ENCODE results near the gene OVCA2. TPM values are rescaled to one million over a fixed set of nuclear protein-coding genes. Genes with fewer than 3 reads are reported as not detected.

The OVCA2 gene
- total RNA-seq, 1 donor from 2014 or later = 60.8 TPM

- no peak for DNase-seq (ENCODE audit: extremely low read depth, low read depth, low spot score)
These were observed 9.5 kb downstream of the OVCA2 start for GRCh38 chr17:2051061-2051932.

GRCh38 chr17:2051933-2052559 is 10.2 kb downstream of the OVCA2 start:
- DNase-seq (ENCODE audit: extremely low read depth, low read depth, low spot score) = no peak

GRCh38 chr17:2053380-2054261 is 11.8 kb downstream of the OVCA2 start:
- DNase-seq (ENCODE audit: extremely low read depth, low read depth, low spot score) = no peak

DNA sequence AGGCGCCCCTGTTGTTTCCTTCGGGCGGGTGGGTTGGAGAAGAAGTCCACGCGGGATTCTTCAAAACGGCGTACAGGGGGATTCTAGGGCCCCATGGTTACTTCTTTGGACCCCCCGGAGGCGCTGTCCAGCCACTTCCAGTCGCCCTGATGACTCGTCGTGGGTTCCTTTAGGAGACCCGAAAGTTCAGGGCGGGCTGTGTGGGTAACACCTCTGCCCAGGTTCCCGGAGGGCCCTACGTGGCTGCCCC is 12.4 kb downstream of the OVCA2 start:
- DNase-seq (ENCODE audit: extremely low read depth, low read depth, low spot score) = no peak

DNA sequence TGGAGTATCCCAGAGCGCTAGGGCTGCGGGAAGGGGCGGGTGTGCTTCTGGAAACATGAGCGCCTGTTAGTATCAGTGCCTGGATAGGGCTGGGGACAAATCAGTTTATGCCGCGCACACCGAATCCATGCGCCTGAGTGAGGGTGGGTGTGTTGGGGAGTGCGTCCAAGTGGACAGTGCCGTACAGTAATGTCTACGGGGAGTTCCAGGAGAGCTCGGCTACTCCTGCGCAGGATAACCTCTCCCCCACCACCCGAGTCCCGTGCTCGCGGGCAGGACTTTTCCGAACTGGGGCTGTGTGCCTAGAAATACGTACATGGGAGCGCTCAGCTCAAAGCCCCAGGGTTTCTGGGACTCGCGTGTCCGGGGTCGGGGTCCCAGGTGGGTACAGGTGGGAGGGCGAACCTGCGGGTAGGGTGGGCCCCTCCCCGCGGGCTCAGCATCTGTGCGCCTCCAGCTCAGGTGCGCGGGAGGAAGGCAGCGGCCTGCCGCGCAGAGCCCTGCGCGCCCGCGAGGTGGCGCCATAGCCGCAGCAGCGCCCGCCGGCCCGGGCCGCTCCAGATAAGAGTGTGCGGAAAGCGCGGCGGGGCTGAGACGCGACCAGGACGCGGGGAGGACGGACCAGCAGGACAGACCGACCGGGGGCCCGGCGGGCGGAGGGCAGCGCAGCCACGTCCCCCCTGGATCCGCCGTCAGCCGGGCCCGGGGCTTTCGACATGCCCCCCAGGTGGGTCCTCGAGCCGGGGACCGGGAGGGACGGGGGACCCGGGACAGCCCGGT is 12.9 kb downstream of the OVCA2 start, which contains the start of gene HIC1:
TSS of gene HIC1 (plus strand) at position 592 of the 780 bp plus-strand sequence. CDS start 1,588 bp downstream, outside the sequence.
- DNase-seq (ENCODE audit: extremely low read depth, low read depth, low spot score) = no peak

DNA sequence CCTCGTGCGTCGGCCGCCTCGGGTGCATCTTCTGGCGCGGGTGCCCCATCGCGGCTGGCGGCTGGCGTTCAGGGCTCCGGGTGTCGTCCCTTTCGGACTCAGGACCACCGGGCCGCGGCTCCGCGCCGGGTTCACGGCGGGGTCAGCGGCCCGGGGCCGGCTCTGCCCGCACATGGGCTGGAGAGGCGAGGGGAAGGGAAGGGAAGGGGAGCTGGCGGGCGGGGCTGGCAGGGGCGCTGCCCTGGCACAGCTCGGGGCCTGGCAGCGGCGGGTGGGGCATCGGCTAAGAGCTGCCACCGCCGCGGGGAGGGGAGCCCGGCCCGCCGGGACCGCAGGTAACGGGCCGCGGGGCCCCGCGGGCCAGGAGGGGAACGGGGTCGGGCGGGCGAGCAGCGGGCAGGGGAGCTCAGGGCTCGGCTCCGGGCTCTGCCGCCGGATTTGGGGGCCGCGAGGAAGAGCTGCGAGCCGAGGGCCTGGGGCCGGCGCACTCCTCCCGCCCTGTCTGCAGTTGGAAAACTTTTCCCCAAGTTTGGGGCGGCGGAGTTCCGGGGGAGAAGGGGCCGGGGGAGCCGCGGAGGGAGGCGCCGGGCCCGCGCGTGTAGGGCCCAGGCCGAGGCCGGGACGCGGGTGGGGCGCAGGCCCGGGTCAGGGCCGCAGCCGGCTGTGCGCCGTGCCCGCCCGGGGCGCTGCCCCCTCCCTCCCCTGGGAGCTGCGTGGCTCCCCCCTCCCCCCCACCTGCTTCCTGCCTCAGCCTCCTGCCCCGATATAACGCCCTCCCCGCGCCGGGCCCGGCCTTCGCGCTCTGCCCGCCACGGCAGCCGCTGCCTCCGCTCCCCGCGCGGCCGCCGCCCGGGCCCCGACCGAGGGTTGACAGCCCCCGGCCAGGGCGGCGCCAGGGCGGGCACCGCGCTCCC is 13.7 kb downstream of the OVCA2 start:
- DNase-seq (ENCODE audit: extremely low read depth, low read depth, low spot score) = no peak

DNA sequence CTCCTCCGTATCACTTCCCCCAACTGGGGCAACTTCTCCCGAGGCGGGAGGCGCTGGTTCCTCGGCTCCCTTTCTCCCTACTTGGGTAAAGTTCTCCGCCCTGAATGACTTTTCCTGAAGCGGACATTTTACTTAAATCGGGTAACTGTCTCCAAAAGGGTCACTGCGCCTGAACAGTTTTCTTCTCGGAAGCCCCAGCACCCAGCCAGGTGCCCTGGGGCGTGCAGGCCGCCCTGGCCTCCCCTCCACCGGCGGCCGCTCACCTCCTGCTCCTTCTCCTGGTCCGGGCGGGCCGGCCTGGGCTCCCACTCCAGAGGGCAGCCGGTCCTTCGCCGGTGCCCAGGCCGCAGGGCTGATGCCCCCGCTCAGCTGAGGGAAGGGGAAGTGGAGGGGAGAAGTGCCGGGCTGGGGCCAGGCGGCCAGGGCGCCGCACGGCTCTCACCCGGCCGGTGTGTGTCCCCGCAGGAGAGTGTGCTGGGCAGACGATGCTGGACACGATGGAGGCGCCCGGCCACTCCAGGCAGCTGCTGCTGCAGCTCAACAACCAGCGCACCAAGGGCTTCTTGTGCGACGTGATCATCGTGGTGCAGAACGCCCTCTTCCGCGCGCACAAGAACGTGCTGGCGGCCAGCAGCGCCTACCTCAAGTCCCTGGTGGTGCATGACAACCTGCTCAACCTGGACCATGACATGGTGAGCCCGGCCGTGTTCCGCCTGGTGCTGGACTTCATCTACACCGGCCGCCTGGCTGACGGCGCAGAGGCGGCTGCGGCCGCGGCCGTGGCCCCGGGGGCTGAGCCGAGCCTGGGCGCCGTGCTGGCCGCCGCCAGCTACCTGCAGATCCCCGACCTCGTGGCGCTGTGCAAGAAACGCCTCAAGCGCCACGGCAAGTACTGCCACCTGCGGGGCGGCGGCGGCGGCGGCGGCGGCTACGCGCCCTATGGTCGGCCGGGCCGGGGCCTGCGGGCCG is 14.7 kb downstream of the OVCA2 start:
- DNase-seq (ENCODE audit: extremely low read depth, low read depth, low spot score) = no peak

- DNase-seq (ENCODE audit: extremely low read depth, low read depth, low spot score) = no peak
These were observed 15.4 kb downstream of the OVCA2 start for GRCh38 chr17:2057175-2057759.

- no peak for DNase-seq (ENCODE audit: extremely low read depth, low read depth, low spot score)
These were observed 16.2 kb downstream of the OVCA2 start for GRCh38 chr17:2057760-2058585.

GRCh38 chr17:2058586-2059546 is 17.0 kb downstream of the OVCA2 start:
- DNase-seq (ENCODE audit: extremely low read depth, low read depth, low spot score) = no peak

DNA sequence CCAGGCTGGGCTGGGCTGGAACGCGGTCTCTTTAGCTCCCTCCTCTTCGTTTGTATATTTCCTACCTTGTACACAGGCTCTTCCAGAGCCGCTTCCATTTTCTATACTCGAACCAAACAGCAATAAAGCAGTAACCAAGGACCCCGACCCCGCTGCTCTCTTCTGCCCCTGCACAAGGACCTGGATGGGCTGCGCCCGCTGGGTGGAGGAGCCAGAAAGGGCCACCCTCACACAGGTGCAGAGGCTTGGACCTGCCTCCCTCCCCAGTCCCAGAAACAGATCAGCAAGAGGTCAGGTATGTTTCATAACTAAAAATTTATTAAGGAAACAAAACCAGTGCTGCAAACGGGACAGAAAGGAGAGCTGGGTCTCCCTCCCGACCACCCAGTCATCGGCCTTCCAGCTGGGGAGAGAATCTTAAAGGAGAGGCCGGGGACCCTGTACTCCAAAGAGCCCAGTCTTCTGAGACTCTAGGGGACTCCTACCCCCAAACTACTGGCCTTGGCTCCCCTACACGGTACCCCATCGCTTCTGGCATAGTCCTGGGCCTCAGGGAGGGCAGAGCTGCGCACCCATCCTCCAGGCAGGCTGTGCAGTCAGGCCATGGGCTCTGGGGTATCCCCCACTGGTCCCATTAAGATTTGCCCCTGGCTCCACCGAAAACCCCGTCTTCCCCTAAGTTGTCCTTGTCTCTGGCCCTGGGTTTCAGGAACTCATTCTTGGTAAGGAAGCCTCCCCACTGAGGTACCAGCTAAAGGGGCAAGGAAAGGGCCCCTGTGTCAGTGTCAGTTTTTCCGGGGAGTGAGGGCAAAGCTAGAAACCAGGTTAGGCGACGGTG is 17.9 kb downstream of the OVCA2 start:
- no peak for DNase-seq (ENCODE audit: extremely low read depth, low read depth, low spot score)

DNA sequence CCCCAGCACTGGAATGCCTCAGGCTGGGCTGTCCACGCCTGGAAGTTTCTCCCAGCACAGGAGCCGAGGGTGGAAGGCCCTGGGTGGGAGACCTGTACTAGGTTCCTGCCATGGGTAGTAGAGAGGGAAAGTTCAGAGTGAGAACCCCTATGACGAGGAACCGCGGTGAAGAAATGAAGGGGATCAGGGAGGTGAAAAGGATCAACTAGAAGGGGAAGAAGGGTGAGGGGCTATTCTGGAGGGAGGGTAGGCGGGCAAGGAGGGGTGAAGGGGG is 18.5 kb downstream of the OVCA2 start:
- DNase-seq (ENCODE audit: extremely low read depth, low read depth, low spot score) = no peak

DNA sequence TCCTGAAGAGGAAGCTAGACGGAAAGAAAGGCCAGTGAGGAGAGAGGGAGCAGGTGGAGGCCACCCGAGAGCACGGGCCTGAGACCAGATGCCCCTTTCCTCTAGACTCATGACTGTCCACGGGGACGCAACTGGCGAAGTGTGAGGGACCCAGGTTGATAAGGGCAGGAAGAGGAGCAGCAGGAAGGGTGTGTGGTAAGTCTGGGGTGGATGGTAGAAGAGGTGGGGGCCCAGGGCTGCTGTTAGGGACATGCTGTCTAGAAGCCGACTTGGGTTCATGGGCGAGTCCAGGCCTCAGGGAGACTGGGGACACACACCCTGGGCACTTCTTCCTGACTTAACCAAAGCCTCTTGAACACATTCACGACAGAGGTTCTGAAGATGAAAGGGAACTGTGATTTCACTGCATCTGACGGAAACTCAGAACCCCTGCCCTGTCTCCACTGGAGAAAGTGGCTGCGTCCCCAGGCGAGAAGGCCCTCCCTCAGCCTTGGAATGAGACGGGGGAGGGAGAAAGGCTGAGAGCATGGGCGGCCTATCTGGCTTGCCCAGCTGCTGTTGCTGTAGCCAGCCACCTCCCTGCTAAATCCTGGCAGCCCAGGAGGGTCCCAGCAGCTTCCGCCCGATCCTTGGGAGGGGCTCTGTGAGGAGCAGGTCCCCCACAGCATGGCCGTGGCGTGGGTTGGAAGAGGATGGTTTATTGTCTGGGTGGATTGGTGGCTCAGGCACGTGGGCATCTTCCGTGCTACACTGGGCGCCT is 19.0 kb downstream of the OVCA2 start:
- no peak for DNase-seq (ENCODE audit: extremely low read depth, low read depth, low spot score)

DNA sequence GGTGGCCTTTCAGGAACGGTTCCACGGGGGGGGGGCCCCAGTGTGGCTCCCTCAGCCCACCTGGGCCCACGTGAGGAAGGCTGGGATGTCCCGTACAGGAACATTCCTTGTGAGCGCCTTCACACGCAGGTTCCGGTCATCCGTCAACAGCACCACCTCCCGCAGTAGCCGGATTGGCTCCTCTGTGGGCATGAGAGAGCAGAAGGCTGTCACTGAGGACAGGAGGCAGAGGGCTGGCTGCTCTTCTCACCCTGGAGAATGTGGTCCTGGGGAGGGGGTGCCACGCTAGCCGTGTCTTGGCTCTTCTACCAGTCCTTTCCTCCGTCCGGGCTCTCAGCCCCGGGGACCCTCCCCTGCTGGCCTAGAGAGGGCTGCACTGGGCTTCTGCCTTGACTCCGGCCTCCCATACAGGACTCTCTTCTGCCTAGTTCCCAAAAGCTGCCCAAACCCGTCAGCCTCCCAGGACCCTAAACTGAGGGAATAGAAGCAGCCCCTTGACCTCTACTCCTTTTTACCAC is 19.7 kb downstream of the OVCA2 start:
- no peak for DNase-seq (ENCODE audit: extremely low read depth, low read depth, low spot score)

Data from glomerular endothelial cell (primary cell).